ENCODE results near the gene CWC22.

The CWC22 gene

GRCh38 chr2:179899666-179900065, 107.4 kb downstream of the CWC22 start:
- DNase-seq (ENCODE audit: low read depth, low spot score): no peak

GRCh38 chr2:179898873-179899272, 108.2 kb downstream of the CWC22 start:
- DNase-seq (ENCODE audit: low read depth, low spot score): no peak
